GM18861 (cell line): ENCODE results near the gene GABBR2.
"Not testable (repeated sequence)": the region's sequence is repeated elsewhere in the genome, so short reads cannot be mapped to it uniquely, and the experiment has no call there.

Source experiments
- ATAC-seq: cut with Tn5 transposase; IDR thresholded peaks from one replicate; pipeline ENCODE4 v1.9.1; 2021; ENCODE audit not compliant: unreplicated experiment

The GABBR2 gene

GRCh38 chr9:98310752-98311392 lies 397.9 kb downstream of the GABBR2 start:
- ATAC-seq: no peak

DNA sequence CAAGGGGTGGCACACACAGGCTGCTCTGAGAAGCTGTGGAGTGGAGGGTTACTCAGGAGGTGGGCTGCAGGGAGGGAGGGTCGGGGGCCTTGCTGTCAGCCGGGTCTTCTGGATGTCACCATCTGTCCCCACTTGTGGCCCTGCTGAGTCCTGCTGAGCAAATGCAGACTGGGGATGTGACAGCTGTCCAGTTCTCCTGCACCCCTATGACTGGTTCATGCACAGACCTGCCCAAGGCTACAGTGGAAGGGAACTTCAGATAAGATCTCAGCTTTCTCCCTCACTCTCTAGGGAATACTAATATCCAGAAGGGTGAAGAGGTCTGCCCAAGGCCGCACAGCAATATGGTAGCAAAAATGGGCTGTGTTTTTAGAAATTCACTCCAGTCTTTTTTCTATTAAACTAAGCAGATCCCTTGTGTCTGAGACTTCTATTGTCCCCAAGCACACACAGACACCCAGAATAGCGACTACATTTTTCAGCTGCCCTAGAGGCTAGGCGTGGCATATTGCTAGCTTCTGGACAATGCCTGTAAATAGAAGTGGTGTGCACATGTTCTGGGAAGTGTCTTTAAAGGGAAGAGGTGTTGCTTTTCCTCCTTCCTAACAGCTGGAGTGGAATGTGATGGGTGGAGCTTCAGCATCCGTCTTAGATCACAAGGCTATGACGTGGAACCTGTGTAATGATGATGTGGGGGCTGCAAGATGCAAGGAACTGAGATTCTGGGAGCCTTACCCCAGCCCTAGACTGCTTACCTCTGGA lies 402.2 kb downstream of the GABBR2 start:
- no peak for ATAC-seq

DNA sequence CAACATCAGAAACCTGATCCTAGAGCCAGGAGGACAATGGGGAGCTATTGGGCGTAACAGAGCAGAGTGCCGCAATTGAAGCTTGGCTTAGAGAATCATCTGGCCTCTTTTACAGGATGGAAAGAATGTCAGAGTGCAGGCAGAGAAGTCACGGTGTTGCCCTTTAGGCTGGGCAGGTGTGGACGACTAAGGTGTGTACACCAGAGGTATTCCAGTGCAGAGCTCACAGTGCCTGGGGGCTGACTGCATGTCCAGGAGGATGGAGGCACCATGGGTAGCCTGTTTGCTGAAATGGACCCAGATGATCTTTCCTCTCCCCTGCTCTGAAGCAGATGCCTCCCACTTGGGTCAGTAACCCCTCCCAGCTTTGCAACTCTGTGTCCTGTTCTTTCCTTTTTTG lies 404.4 kb downstream of the GABBR2 start:
- ATAC-seq: no peak

- ATAC-seq: no peak
These were observed 405.1 kb downstream of the GABBR2 start for GRCh38 chr9:98303633-98304125.

GRCh38 chr9:98302938-98303632 lies 405.6 kb downstream of the GABBR2 start:
- ATAC-seq: no peak

GRCh38 chr9:98302150-98302549 lies 406.6 kb downstream of the GABBR2 start:
- ATAC-seq: no peak

DNA sequence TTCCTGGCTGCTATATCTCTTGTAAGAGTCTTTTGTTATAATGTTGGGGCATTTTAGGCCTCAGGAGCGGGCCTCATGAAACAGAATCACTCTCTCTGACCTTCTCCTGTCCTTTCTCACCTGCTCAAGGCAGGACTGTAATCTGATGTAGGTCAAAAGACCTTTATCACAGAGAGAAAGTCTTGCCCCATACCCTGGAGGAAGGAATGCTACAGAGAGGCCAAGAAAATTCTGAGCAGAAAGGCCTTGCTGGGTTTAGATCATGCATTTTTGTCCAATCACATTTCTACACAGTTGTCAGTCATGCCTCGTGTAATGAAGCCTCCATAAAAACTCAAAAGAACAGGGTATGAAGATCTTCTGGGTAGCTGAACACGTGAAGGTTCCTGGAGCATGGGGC lies 408.1 kb downstream of the GABBR2 start:
- no peak for ATAC-seq

DNA sequence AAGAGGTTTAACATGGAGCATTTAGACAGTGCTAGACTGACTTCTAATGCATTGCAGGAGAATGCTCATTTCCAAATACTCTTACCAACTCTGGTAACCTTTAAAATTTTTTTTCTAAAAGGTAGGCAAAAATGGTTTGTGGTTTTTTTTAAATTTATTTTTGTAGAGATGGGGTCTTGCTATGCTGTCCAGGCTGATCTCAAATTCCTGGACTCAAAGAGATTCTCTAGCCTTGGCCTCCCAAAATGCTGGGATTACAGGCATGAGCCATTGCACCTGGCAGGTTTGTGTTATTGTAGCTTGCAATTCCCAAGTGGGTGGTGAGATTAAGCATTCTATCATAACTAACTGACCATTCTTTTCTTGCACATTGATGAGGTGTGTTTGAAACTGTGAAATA lies 410.3 kb downstream of the GABBR2 start:
- no peak for ATAC-seq

DNA sequence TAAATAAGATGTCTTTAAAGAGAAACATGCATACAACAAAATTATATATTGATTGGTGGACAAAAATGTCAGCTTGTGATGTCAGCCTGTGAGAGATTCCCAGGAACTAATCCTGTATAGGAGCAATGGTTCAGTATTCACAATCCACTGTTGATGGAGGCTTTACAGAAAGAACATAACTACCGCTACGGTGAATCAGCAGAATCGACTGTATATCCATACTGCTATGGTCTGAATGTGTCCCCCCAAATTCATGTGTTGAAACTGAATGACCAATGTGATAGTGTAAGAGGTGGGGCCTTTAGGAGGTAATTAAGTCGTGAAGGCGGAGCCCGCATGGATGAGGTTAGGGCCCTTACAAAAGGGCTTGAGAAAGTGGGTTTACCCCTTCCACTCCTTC lies 412.9 kb downstream of the GABBR2 start:
- ATAC-seq: no peak

GRCh38 chr9:98291820-98292219 lies 416.9 kb downstream of the GABBR2 start:
- no peak for ATAC-seq

- ATAC-seq: no peak
These were observed 418.3 kb downstream of the GABBR2 start for GRCh38 chr9:98290411-98290810.

GRCh38 chr9:98289614-98290201 lies 419.0 kb downstream of the GABBR2 start:
- no peak for ATAC-seq

DNA sequence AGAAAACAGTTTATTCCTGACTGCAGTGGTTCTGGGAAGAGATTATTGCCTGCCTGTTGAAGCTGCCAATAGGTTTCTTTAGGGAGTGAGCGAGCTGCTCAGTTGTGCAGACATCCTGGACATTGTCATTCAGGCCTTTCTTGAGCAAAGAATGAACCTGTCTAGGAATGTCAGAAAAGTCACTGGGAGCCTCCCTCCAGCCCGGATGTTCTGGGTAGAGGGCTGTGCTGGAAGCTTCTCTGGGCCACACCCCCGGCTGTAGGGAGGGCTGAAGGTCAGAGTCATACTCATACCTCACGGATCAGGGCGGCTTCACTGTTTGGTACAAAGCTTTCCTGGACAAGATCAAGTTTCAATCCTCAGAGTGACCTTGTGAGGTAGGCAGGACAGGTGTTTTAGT lies 419.9 kb downstream of the GABBR2 start:
- no peak for ATAC-seq

- no peak for ATAC-seq
These were observed 421.4 kb downstream of the GABBR2 start for GRCh38 chr9:98287384-98287783.

GRCh38 chr9:98285446-98285845 lies 423.3 kb downstream of the GABBR2 start:
- ATAC-seq: no peak

DNA sequence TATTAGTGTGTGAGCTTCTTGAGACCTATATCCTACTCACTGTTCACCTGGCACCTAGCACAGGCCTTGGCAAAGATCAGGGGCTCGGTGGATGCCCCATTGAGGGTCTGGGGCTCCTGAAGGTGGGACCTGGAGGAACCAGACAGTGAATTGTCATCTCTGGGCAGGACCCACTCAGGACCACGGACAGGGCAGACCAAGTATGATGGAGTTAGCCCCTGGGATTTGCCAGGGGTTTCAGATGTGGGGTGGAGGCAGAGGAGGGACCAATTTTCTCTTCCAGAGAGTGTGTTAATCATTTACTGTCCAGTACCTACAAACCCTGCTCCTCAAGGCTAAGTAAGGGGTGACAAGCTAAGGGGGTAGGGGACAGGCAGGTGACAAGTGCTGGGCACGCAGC lies 424.0 kb downstream of the GABBR2 start:
- no peak for ATAC-seq

GRCh38 chr9:98283143-98283542 lies 425.6 kb downstream of the GABBR2 start:
- ATAC-seq: not testable (repeated sequence)

GRCh38 chr9:98281281-98281680 lies 427.5 kb downstream of the GABBR2 start:
- ATAC-seq: no peak

- ATAC-seq: no peak
These were observed 428.2 kb downstream of the GABBR2 start for GRCh38 chr9:98280574-98280973.

DNA sequence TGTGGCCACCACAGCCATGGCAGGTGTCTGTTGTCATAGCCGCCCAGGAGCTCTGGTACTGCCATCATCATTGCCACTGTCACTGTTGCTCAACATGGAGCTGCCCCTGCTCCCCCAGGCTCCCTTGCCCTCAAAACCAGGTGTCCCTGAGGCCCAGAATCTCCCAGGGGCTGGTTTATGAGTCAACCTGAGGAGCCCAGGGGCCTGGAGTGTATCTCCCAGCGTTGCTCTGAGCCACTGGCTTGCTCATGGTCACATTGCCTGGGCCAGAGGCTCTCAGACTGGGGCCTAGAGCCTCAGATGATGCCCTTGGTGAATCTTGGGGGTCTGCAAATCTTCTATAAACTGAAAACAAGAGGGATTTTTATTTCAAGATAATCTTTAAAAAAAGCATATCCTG lies 428.6 kb downstream of the GABBR2 start:
- ATAC-seq: no peak

GRCh38 chr9:98276907-98277469 lies 431.7 kb downstream of the GABBR2 start:
- ATAC-seq: no peak
